ENCODE data around the gene ZNF780A.

DNA sequence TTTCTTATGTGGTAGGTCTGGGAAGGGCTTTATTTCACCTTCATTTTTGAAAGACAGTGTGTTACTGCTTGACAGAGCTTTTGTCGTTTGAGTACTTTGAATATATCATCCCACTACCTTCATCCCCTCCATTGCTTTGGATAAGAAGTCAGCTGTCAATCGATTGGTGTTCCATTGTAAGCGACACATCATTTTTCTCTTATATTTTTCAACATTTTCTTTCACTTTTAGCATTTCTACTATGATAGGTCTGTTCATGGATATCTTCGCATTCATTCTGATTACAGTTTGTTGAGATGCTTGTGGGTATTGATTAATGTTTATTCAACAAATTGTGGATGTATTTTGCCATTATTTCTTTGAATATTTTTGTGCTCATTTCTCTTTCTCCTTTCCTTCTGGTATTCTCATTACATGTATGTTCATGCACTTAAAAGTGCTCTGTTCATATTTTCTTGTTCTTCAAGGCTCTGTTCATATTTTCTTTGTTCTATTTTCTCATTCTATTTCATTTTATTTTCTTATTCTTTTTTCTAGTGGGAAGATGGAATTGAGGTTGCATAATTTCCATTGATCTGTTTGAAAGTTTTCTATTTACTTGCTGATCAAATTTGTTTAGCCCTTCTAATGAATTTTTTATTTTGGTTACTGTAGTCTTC lies 64.7 kb downstream of the ZNF780A start:
- TF ChIP-seq REST (IDR thresholded peaks at IDR 0.05; ENCODE audit: borderline replicate concordance) (no peak), CTCF (IDR thresholded peaks at IDR 0.05; ENCODE audit: poor library complexity, severe bottlenecking) (no peak)

Measured in neural cell (in vitro differentiated cells).